ENCODE data around the gene FBXO11. TPM values are rescaled to one million over a fixed set of nuclear protein-coding genes. Genes with fewer than 3 reads are reported as not detected.
A peak's percentile ranks its signal among the peaks of the same experiment; 100 is the strongest.

Gene FBXO11
- 10 to 100 TPM; 19.8 to 80.6 (median 49.8) TPM for total RNA-seq

- DNase-seq: peak; percentile 94
- in situ Hi-C loops (cut with MboI; ENCODE audit: low pct_ligation_motif_present in 1 of 4, low pct_unique_long_range_greater_than_20kb in 1 of 4, low sequenced_read_pairs in 3 of 4) (loop anchor here in 2 of 4 donors (10.0 kb wide), 2 partner anchors 122 to 528 kb away; partner anchors contain the start of gene MSH6 (in 1 of the 2)), intact Hi-C loops (cut with DNase I; ENCODE audit: low total_unique reads) (loop anchor here (5.0 to 10.0 kb wide), 2 partner anchors 124 to 198 kb away; partner anchors contain the start of gene MSH6)
- H3K36me3 ChIP-seq: no peaks in the 10 kb centered on the region
- H3K9me3 ChIP-seq: no peaks in the 10 kb centered on the region
- peak within 1 kb of the TSS; percentile 99 to 100 (median 100) for H3K27ac ChIP-seq
- peak within 1 kb of the TSS; percentile 81 to 96 (median 92) for H3K4me3 ChIP-seq
- TF ChIP-seq POLR2AphosphoS5 (IDR thresholded peaks at IDR 0.05): peak; percentile 93 to 94 (median 93)
- TF ChIP-seq CTCF (IDR thresholded peaks at IDR 0.05): peak in 3 of 5 experiments; percentile 58 to 74 (median 62)
- TF ChIP-seq EP300 (IDR thresholded peaks at IDR 0.05; ENCODE audit: low read depth): no peak
- peak; percentile 92 for TF ChIP-seq POLR2A (IDR thresholded peaks at IDR 0.05)
- 0 to 1% methylated on average over 14 to 38 of the region's 54 CpGs for WGBS, 2 donors (ENCODE audit: low coverage in 1 of 2)
- H3K4me1 ChIP-seq: peaks cover 0 to 34% (median 19%) of the 10 kb centered on the region in 4 donors
- no peaks in the 10 kb centered on the region for H3K27me3 ChIP-seq
Measured at GRCh38 chr2:47906157-47907038, at the start of gene FBXO11. Gene FBXO11, minus strand, starts transcription at chr2:47906498. Its CDS starts 778 bp downstream, at chr2:47905720.

GRCh38 chr2:47950340-47951301, 44.3 kb upstream of the FBXO11 start:
- 57 to 90% methylated on average over 1 of the region's 2 CpGs for WGBS, 2 donors (ENCODE audit: low coverage in 1 of 2)
- intact Hi-C loops (cut with DNase I; ENCODE audit: low total_unique reads) (no loop called here), in situ Hi-C loops (cut with MboI; ENCODE audit: low pct_ligation_motif_present in 1 of 4, low pct_unique_long_range_greater_than_20kb in 1 of 4, low sequenced_read_pairs in 3 of 4) (no loop called here)
- Histone ChIP-seq H3K9me3 (no peaks in the 10 kb centered on the region), H3K36me3 (no peaks in the 10 kb centered on the region), H3K4me3 (no peak overlapping the region), H3K27me3 (no peaks in the 10 kb centered on the region), H3K4me1 (no peaks in the 10 kb centered on the region), H3K27ac (no peak overlapping the region)
- TF ChIP-seq CTCF (IDR thresholded peaks at IDR 0.05) (no peak), EP300 (IDR thresholded peaks at IDR 0.05; ENCODE audit: low read depth) (no peak), POLR2AphosphoS5 (IDR thresholded peaks at IDR 0.05) (no peak), POLR2A (IDR thresholded peaks at IDR 0.05) (no peak)
- DNase-seq: no peak

- Histone ChIP-seq H3K27me3 (no peaks in the 10 kb centered on the region), H3K27ac (no peak overlapping the region), H3K36me3 (no peaks in the 10 kb centered on the region), H3K4me1 (no peaks in the 10 kb centered on the region), H3K9me3 (no peaks in the 10 kb centered on the region), H3K4me3 (no peak overlapping the region)
- TF ChIP-seq POLR2AphosphoS5 (IDR thresholded peaks at IDR 0.05) (peak in 1 of 3 donors; percentile 21), CTCF (IDR thresholded peaks at IDR 0.05) (no peak), EP300 (IDR thresholded peaks at IDR 0.05; ENCODE audit: low read depth) (no peak), POLR2A (IDR thresholded peaks at IDR 0.05) (no peak)
- DNase-seq: no peak
- intact Hi-C loops (cut with DNase I; ENCODE audit: low total_unique reads): no loop called here
- 67 to 77% methylated on average over 3 to 5 of the region's 5 CpGs for WGBS, 2 donors (ENCODE audit: low coverage in 1 of 2)
- in situ Hi-C loops (cut with MboI; ENCODE audit: low pct_ligation_motif_present in 1 of 4, low pct_unique_long_range_greater_than_20kb in 1 of 4, low sequenced_read_pairs in 3 of 4): no loop called here
Measured at GRCh38 chr2:47946593-47946992, 40.3 kb upstream of the FBXO11 start.

Data from transverse colon (tissue), 4 donors.